HL-60 (cell line): ENCODE measurements around the gene ADAMTS14.

ENCODE experiments used
- CTCF ChIP-seq: IDR thresholded peaks from one replicate; pipeline ENCODE4 v1.5.1; 2011; ENCODE audit warnings: low read length, control low read depth, inconsistent platforms; ENCODE audit not compliant: insufficient read depth
- GABPA ChIP-seq: IDR thresholded peaks from 2 replicates; pipeline ENCODE4 v1.6.1; 2012; ENCODE audit warnings: low read depth
- POLR2AphosphoS5 ChIP-seq: IDR thresholded peaks from 2 replicates; pipeline ENCODE4 v1.6.1; 2012; ENCODE audit warnings: low read depth

DNA sequence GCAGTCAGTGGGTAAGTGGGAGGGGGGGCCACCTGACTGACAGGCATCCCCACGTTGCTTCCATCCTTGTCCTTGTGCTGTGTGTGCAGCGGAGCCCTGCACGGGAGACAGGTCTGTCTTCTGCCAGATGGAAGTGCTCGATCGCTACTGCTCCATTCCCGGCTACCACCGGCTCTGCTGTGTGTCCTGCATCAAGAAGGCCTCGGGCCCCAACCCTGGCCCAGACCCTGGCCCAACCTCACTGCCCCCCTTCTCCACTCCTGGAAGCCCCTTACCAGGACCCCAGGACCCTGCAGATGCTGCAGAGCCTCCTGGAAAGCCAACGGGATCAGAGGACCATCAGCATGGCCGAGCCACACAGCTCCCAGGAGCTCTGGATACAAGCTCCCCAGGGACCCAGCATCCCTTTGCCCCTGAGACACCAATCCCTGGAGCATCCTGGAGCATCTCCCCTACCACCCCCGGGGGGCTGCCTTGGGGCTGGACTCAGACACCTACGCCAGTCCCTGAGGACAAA lies 88.0 kb downstream of the ADAMTS14 start:
- TF ChIP-seq CTCF: no peak
- no peak for TF ChIP-seq POLR2AphosphoS5
- no peak for TF ChIP-seq GABPA
